ENCODE measurements around the gene GALNT9. TPM values are rescaled to one million over a fixed set of nuclear protein-coding genes. Genes with fewer than 3 reads are reported as not detected.
"Not testable (repeated sequence)": the region's sequence is repeated elsewhere in the genome, so short reads cannot be mapped to it uniquely, and the experiment has no call there.

The GALNT9 gene
- polyA plus RNA-seq (2014; cell fraction: cytosol; rRNA removed): not detected in 2 replicates
- not detected in 2 replicates for polyA plus RNA-seq (2014; cell fraction: nucleus; rRNA removed)

DNA sequence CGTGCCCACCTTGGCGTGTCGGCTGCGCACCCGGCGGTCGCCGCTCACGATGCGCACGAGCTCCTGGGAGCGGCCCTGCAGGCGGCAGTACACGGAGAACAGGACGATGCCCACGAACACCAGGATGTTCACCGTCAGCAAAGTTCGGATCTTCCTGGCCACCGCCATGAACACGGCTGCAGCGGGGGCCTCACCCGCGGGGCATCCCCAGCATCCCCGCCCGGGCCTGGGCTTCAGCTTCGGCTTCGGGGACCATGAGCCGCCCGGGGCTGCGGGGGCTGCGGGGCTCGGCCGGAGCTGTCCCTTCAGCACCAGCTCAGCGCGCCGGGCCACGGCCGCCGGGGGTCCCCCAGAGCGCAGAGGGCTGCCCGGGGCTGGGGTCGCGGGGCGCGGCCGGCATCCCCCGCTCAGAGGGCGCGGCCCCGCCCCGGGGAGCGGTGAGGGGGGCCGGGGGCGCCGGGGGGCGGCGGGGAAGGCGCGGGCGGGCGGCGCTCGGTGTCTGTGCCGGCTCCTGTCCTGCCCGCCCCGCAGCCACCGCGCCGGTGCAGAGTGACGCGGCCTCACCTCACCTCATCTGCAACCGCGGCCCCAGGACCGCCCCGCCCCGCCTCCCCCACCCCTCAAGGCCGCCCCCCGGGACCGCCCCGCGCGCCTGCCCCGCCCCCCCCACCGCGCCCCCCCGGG is at the start of gene GALNT9:
TSS of gene GALNT9 (minus strand) at position 554 of the 684 bp plus-strand sequence. CDS start at position 168, 386 bp downstream.
- no peak for DNase-seq (ENCODE audit: low spot score)

DNA sequence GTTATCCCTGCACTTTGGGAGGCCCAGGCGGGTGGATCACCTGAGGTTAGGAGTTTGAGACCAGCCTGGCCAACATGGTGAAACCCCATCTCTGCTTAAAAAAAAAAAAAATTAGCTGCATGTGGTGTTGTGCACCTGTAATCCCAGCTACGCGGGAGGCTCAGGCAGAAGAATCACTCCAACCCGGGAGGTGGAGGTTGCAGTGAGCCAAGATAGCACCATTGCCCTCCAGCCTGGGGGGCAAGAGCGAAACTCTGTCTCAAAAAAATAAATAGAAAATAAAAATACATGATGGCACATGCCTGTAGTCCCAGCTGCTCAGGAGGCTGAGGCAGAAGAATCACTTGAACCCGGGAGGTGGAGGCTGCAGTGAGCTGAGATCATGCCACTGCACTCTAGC is 49.7 kb upstream of the GALNT9 start:
- not testable (repeated sequence) for DNase-seq (ENCODE audit: low spot score)

DNA sequence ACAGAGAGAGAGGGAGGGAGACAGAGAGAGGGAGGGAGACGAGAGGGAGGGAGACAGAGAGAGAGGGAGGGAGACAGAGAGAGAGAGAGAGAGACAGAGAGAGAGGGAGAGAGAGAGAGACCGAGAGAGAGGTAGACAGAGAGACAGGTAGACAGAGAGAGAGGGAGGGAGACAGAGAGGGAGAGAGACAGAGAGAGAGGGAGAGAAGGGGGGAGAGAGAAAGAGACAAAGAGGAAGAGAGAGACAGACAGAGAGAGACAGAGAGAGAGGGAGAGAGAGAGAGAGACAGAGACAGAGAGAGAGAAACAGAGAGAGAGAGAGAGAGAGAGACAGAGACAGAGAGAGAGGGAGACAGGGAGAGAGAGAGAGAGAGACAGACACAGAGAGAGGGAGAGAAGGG is 47.8 kb upstream of the GALNT9 start:
- DNase-seq (ENCODE audit: low spot score): no peak

DNA sequence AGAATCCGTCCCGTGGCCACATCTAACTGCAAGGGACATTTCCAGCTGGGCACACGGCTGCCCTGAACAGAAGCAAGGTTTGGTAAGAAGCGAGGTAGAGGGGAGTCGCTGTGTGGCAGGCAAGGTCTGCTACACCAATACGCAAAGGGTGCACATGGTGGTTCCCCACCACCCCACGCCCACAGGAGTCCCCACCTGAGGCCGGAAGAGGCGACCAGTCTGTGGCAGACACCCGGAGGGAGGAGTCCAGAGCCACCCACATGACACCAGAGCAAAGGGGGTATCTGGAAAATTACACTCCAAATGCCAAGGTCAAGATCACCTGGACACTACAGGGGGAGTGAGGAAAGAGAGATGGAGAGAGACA is 47.1 kb upstream of the GALNT9 start:
- no peak for DNase-seq (ENCODE audit: low spot score)

DNA sequence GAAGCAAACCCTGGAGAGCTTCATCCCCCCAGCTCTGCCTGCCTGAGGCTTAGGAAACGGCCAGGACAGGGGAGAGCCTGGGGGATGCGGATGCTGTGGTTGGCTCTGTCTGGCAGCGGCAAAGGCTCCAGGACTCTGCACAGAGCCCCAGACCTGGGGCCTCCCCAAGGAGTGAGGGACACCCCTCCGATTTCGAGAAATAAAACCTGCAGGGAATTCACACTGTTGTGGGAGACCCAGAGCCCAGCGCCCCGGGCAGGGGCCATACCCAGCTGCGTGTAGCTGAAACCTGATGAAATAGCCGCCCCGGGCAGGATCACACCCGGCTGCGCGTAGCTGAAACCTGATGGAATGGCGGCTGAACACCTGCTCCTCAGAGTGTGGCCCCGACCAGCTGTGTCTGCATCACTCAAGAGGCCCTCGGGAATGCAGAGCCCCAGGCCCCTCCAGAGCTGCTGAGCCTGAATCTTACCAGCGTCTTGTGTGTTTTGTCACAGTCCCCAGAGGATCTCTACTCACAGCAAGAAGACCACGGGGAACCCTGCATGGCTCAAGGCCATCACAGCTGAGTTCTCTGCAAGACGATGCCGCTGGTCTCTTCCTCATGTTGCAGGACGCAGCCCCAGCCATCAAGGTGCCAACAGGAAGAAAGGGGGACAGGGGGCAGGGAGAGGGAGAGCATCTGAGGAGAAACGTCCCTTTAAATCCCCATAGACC is 46.5 kb upstream of the GALNT9 start:
- DNase-seq (ENCODE audit: low spot score): no peak

DNA sequence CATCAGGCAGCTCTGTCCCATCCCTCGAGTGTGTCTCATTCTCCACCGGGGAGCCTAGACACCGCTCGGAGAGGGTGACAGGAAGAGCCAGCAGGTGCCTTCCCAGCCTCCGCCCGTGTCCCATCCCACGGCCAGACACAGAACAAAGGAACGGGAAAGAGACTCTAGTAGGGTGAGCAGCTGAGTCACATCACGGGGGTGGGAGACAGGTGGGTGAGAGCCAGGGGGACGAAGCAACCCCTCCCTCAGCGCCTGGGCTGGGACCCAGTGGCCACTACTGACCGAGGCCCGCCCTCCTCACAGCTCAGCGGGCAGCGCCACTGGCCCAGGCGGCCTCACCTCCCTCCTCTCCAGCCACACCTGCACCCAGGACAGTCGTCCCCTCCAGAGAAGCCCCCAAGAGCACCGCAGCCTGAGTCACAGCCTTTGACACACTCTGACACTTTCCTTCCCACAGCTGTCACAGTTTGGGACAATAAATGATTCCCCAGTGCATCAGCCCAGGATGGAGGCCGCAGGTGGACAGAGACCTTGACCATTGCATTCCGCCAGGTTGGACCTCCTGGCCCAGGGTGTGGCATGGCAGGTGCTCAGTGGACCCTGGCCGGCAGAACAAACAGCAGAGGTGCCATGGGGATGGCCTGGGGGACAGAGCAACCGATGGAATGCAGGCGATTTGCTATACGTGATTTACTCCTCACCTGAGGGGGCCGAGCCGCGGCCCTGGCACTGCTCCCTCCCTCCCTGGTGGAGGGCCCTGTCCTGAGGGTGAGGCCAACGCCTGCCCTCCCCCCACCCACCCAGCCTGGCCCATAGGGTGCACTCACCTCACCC is 45.4 kb upstream of the GALNT9 start:
- no peak for DNase-seq (ENCODE audit: low spot score)

DNA sequence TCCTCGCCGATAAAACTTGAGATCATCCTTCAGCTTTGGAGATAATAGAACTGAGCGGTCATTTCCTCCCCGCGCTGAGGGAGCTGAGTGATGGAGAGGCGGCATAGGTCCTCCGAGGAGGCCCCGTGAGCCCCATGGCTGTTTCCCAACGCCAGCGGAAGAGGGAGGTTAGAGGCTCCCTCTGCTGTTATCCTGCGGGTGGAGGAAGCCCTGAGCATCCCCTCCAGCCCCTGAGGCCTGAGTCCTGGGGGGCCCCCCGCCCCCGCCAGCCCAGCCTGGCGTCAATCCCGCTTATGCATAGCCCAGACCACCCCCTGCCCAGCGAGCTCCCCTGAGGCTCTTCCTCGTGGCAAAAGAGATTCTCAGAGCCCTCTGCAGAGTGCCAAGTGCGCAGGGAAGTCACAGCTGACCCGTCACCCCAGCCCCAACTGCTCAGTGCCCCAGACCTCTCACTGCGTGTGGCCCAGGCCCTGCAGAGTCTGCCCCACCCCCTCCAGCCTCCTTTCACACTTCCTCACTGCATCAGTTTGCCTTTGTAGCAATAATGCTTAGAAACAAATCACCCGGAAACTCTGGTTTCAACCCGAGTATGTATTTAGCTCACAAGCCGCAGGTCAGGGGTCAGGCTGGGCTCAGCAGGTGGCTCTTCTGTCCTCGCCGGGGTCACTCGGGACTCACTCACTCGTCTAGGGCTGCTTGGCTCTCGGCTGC is 44.7 kb upstream of the GALNT9 start:
- DNase-seq (ENCODE audit: low spot score): no peak

DNA sequence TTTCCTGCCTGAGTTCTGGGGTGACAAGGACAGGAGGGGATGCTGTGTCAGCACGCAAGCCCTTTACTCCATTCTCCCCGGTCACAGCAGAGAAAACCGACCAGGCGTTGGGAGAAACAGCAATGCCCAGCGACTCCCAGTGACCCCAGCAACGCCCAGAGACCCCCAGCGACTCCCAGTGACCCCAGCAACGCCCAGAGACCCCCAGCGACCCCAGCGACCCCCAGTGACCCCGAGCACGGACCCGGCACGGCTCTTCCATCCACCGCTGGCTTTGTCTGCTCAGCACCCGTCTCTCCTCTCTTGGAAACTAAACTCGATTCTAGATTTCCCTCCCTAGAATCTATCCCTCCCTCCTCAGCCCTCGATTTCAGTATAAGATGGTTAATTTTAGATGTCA is 38.5 kb upstream of the GALNT9 start:
- DNase-seq (ENCODE audit: low spot score): no peak

DNA sequence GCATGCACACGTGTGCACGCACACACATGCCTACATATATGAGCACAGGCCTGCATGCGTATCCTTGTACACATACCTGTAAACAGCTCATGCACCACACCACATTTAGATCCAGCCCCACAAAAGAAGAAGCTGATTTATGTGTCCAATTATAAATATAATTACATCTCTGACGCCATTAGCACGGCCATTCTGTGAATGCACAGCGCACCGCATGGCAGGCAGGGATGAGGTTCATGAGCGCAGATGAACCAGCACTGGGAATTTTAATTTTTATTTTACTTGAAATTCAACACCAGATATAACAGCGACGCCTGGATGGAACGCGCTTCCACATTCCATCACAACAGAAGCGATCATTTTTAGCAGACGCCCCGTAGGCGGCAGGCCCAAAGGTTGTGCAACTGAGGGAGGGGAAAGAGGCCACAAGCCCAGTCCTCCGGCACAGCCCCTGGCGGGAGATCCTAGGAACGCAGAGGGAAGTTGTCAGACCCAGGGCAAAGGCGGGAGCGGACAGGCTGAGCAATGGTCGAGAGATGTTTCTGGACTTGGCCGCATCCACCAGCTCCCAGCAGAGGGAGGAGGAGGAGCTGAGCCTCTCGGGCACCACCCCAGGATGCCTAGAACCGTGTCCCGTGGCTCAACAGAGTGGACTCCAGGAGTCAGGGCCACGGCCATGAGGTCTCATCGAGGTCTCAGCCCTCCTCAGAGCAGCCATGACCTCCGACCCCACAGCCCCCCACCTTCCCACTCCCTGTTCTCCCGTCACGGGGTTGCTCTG is 37.9 kb upstream of the GALNT9 start:
- DNase-seq (ENCODE audit: low spot score): no peak

DNA sequence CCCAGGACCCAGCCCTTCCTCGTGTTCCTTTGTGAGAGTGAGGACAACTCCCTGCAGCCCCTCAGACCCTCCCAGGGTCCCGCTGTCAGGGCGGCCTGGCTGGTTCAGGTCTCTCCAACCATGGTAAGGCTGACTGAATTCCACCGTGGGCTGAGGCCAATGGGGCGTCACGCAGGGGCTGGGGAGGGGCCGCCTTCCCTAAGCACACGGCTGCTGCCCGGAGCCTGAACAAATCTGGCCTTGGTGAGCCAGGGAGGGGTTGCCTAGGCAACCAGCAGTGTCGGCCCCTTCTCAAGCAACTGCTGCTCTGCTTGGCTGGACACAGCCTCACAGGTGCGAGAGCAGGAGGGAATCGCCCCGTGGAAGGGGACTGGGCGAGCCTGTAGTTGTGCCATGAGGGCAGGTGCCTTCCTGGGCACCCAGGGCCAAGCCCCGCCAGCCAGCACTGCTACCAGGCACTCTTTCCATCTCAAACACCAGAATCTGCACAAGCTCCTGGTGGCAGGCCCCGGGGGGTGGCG is 37.0 kb upstream of the GALNT9 start:
- DNase-seq (ENCODE audit: low spot score): peak; percentile 42

DNA sequence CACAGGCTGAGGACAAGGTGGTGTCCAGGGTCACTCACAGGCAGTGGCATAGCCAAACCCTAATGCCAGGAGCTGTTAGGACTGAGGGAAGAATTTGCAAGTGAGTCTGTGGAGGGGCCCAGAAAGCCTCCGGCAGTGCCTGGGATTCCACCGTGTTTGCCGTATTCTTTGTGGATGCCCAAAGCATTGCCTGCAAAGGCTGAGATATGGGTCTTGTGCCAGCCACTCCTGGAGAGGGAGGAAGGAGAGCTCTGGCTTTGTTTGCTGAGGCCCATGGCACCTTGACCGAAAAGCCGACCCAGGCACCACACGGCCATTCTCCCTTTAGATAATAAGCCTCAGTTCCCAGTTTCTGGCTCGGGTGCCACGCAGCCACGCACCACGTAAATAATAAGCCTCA is 35.8 kb upstream of the GALNT9 start:
- DNase-seq (ENCODE audit: low spot score): no peak

DNA sequence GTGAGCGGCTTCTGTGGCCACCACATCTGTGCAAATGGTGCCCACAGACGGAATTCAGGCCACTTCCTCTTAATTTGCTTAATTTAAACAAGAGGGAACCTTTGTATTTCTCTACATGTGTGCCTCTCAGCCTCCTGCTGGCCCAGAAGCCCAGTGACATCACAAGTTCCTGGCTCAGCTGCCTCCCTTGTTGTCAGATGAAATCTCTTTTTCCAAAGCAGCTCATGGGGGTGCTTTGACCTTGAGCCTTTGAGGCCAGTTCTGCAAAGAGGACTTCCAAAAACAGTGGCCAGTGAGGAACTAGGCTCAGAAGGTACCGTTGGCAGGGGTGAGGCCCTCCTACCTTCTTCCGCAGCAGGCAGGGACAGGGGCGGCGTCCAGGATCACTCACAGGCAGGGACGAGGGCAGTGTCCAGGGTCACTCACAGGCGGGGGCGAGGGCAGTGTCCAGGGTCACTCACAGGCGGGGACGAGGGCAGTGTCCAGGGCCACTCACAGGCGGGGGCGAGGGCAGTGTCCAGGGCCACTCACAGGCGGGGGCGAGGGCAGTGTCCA is 35.0 kb upstream of the GALNT9 start:
- no peak for DNase-seq (ENCODE audit: low spot score)

DNA sequence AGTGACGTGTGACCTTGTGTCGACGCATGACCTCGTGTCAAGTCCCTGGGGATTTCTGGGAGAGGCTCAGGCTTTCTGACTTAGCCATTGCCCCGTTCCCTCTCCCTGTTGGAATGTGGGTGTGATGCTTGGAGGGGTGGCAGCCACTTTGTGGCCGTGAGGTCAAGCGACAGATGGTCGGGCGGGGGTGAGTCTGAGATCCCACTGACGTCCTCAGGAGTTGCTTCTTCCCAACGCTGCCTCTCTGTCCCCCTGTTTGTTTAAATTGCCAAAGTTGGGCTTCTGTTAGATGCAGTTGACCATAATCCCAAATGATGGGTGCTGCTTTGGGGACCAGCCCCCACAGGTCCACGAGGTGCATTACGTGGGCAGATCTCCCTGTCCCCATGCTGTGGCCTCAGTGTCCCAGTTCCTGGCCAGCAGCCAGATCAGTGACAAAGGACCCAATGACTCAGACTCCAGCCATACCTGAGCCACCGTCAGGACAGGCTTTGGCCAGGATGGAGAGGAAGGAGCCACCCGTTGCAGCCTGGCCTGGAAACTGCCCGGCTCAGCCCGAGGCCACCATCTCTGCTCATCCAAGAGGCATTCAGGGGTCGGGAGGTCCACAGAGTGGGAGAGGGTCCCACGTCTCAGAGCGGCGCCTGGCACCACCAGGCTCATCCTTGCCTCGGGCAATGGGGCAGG is 34.4 kb upstream of the GALNT9 start:
- no peak for DNase-seq (ENCODE audit: low spot score)

DNA sequence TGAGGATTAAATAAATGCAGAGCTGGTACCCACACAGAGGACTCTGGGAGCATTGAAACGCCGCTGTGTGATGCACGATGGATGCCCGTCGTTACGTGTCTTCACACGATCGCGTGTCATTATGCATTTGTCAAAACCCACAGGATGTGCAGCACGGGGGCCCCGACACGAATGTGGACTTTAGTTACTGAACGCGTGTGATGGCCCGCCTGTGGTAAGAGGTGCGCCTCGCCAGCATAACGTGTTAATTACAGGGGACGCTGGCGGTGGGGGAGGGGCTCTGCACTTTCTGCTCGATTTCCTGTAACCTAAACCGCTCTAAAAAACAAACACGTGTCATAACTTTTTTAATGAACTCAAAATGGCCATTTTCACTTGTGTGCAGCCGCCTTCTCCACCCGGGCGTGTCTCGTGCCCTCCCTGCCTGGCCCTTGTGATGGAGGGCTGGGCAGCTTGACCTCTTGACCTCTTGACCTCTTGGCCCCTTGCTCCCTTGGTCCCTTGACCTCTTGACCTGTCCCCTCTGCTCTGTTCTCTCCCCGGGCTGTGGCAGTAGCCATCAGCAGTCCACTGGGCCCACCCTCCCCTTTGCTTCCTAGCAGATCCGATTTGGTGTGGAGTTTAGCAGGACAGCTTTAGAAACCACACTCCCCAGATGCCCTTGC is 33.7 kb upstream of the GALNT9 start:
- DNase-seq (ENCODE audit: low spot score): no peak

DNA sequence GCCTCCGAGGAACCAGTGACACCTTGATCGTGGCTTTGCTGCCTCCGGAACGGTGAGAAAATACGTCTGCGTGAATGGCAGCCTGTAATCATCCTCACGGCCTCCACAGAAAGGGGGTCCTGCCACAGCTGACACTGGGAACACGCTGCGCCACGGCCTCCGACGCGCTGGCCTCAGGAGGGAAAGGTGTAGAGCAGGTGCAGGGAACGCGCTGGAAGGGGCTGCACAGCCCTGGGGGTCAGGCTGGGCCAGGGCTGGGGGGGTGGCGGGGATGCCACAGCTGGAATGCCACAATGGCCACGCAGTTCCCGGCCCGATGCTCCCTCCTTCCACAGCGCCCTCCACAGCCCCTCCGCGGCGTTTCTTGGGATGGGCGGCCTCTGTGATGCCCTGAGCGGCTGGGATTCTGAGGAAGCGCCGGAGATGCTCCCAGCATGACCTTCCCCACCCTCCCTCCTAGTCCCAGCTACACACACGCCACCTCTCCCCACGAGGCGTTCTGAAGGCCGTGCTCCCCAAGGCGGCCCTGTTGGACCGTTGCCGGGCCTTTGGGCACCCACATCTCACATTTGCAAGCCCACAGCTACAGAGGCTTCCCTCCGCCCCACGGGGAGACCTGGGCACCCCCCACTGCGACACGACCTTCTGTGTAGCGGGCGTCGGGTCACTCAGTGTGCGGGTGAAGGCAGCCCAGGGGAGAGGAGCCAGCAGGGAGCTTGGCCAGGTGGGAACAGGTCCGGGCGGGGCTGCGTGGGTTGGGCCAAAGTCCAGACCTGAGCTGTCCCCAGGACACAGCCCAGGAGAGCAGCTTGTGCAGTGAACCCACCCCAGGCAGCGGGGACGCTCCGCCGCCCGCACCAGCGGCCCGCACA is 31.8 kb upstream of the GALNT9 start:
- no peak for DNase-seq (ENCODE audit: low spot score)

DNA sequence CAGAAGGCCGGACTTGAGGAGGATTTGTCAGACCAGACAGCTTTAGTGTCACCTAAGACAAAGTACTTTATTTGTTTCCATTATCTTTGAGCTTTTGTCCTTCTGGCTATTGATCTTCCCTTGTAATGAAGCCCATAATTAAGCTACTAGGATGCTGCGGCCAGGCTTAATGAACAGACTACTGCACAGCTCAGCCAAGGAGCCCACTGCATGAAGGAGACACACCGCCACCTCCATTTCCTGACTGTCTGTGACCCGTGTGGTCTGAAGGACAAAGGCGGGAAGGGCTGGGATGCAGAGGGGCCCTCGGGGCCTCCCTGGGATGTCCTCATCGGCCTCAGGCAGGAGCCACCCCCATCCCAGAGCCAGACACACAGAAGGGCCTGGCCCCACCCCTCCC is 31.0 kb upstream of the GALNT9 start:
- DNase-seq (ENCODE audit: low spot score): no peak

DNA sequence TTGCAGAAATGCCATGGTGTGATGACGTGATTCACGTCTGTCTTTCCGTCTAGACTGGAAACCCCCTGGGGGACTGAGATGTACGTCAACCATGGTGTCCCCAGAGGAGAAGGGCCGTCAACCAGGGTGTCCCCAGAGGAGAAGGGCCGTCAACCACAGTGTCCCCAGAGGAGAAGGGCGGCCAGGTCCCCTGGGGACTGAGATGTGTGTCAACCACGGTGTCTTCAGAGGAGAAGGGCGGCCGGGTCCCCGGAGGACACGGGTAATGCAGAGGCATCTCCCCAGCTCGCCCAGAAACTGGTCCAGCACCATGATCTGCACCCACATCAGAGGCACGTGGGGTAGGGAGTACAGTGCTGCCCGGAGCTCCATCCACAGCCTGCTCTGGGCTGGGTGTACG is 30.6 kb upstream of the GALNT9 start:
- DNase-seq (ENCODE audit: low spot score): no peak

DNA sequence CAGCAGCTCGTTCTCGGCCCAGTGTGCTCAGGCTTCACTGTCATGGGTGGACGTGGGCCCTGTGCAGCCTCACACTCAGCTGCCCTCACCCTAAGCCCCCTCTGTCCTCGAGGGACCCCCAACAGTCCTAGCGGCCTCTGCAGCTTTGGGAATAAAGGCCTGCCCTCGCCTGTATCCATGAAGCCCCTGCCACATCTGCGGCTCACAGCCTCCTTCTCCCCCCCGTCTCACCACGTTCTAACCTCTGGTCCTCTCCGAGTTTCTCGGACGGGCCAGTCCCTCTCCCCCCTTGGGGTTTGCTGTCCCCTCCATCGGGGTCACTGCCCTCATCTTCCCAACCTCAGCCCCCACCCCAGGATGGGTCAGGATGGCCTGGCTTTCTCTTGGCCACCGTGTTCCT is 30.2 kb upstream of the GALNT9 start:
- no peak for DNase-seq (ENCODE audit: low spot score)
